Measurements from ENCODE around the gene SEC14L1.

Gene SEC14L1

DNA sequence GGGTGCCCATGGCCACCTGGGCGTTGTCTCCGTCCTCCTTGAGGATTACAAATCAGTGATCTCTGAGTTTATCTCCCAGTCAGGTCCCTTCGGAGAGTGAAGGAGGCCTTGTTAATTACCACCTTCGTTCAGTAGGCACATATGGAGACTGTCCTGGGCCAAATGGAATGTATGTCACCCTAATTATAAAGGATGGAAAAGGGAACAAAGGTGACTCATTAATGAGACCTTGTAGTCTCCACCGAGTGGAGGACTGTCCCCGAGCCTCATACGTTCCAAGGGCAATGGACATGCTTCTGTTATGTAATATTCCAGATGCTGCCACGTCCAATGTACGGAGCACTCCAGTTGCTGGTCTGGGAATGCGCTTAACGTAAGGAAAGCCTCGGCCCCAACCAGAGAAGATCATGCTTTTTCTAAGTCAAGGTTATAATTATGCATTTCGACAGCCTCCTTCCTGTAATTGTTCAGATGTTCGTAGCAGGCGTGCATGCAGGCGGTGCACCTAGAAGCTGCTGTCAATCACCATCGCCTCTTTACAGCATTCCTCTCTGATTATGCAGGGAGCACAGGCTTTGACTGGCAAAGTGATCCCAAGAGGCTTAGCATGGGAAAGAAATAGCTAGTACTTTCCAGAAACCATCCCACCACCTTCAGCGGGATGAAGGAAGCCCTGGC is 22.4 kb upstream of the SEC14L1 start:
- Histone ChIP-seq H3K36me3 (ENCODE audit: control insufficient read depth in 1 of 2, insufficient read depth in 2 of 2, low read length in 2 of 2) (no peaks in the 10 kb centered on the region), H3K27ac (ENCODE audit: low read length) (no peak overlapping the region), H3K27me3 (ENCODE audit: low read depth, low read length) (no peaks in the 10 kb centered on the region), H3K9me3 (ENCODE audit: control insufficient read depth in 1 of 2, low read length in 2 of 2) (no peaks in the 10 kb centered on the region), H3K4me1 (ENCODE audit: control insufficient read depth in 1 of 2, insufficient read depth in 2 of 2, low read length in 2 of 2) (peaks cover 0 to 4% of the 10 kb centered on the region in 2 donors), H3K4me3 (ENCODE audit: low read depth in 1 of 2, low read length in 2 of 2) (no peak overlapping the region)

DNA sequence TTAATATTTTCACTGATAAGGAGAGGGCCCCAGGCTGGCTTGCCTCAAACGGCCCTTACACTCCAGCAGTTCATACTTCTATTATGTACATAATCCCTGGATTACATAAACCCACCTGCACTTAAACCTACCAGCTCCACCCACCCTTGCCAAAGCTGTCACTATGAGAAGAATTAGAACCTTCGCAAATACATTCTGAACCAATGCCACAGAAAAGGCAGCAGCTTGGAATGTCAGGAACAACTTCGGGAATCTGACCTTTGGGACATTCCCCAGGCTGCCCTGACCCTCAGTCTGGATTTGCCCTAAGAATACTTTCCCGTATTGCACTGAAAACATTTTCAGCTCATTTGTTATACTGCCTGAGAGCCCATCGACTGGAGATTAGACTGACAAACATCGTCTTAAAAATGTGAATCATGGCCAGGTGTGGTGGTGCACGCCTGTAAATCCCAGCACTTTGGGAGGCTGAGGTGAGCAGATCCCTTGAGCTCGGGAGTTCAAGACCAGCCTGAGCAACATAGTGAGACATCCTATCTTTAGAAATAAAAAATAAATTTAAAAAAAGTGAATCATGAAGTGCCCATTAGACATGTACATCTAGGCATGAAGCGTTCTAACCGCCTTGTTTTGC is 21.0 kb upstream of the SEC14L1 start:
- no peak overlapping the region for H3K27ac ChIP-seq (ENCODE audit: low read length)

DNA sequence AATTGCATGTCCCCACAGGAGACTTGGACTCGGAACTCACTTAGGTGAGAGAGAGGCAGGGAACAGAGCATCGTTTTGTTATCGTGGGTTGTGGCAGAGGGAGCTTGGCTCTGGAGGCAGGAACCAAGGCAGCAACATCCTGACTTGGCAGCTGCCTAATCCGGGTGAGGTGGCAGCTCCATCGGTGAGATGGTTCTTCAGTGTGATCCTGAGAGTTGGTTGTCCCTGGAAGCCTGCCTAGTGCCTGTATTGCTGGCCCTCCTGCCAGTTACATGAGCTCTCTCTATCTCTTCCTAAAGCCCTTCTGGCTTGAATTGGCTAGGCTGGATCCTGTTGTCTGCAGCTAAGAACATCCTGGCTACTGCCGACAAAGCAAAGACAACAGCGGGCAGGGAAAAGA is 19.9 kb upstream of the SEC14L1 start:
- Histone ChIP-seq H3K9me3 (ENCODE audit: control insufficient read depth in 1 of 2, low read length in 2 of 2) (no peaks in the 10 kb centered on the region), H3K4me3 (ENCODE audit: low read depth in 1 of 2, low read length in 2 of 2) (no peak overlapping the region), H3K27ac (ENCODE audit: low read length) (no peak overlapping the region), H3K4me1 (ENCODE audit: control insufficient read depth in 1 of 2, insufficient read depth in 2 of 2, low read length in 2 of 2) (peaks cover 0 to 4% of the 10 kb centered on the region in 2 donors), H3K36me3 (ENCODE audit: control insufficient read depth in 1 of 2, insufficient read depth in 2 of 2, low read length in 2 of 2) (no peaks in the 10 kb centered on the region), H3K27me3 (ENCODE audit: low read depth, low read length) (no peaks in the 10 kb centered on the region)

More for the DNA sequence above, 21.0 kb upstream of the SEC14L1 start:
- Histone ChIP-seq H3K4me3 (ENCODE audit: low read depth in 1 of 2, low read length in 2 of 2) (no peak overlapping the region), H3K27me3 (ENCODE audit: low read depth, low read length) (no peaks in the 10 kb centered on the region), H3K4me1 (ENCODE audit: control insufficient read depth in 1 of 2, insufficient read depth in 2 of 2, low read length in 2 of 2) (peaks cover 0 to 4% of the 10 kb centered on the region in 2 donors), H3K9me3 (ENCODE audit: control insufficient read depth in 1 of 2, low read length in 2 of 2) (no peaks in the 10 kb centered on the region), H3K36me3 (ENCODE audit: control insufficient read depth in 1 of 2, insufficient read depth in 2 of 2, low read length in 2 of 2) (no peaks in the 10 kb centered on the region)

DNA sequence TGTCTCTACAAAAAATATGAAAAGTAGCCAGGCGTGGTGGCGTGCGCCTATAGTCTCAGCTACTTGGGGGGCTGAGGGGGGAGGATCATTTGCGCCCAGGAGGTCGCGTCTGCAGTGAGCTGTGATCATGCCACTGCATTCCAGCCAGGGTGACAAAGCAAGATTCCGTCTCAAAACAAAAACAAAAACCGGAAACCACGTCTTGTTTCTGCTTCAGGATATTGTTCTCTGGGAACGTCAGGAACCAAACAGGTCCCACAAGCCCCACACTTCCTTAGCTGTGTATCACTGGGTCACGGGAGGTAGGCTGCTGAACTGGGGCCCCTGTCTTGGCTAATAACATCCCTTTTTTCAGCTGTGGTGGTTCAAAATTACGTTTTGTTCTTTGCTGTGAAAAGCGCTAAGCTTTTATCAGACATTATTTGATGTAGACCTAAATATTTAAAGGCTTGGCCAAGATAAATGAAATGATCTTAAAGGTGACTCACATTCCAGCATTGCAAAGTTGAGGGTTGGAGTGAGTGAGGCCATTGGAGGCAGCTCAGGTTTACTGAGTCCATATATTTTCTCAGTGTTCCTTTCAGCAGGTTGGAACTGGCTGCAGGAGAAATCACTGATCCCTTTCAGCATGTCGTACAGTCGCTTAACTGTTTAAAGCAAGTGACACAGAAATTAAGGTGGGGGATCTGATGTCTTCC is 16.4 kb upstream of the SEC14L1 start:
- Histone ChIP-seq H3K4me1 (ENCODE audit: control insufficient read depth in 1 of 2, insufficient read depth in 2 of 2, low read length in 2 of 2) (peaks cover 0 to 4% of the 10 kb centered on the region in 2 donors), H3K27me3 (ENCODE audit: low read depth, low read length) (no peaks in the 10 kb centered on the region), H3K4me3 (ENCODE audit: low read depth in 1 of 2, low read length in 2 of 2) (no peak overlapping the region), H3K36me3 (ENCODE audit: control insufficient read depth in 1 of 2, insufficient read depth in 2 of 2, low read length in 2 of 2) (no peaks in the 10 kb centered on the region), H3K9me3 (ENCODE audit: control insufficient read depth in 1 of 2, low read length in 2 of 2) (no peaks in the 10 kb centered on the region), H3K27ac (ENCODE audit: low read length) (peak overlapping the region; percentile 78)

- Histone ChIP-seq H3K4me3 (ENCODE audit: low read depth in 1 of 2, low read length in 2 of 2) (no peak overlapping the region), H3K36me3 (ENCODE audit: control insufficient read depth in 1 of 2, insufficient read depth in 2 of 2, low read length in 2 of 2) (no peaks in the 10 kb centered on the region), H3K27me3 (ENCODE audit: low read depth, low read length) (no peaks in the 10 kb centered on the region), H3K27ac (ENCODE audit: low read length) (no peak overlapping the region), H3K4me1 (ENCODE audit: control insufficient read depth in 1 of 2, insufficient read depth in 2 of 2, low read length in 2 of 2) (peaks cover 0 to 4% of the 10 kb centered on the region in 2 donors), H3K9me3 (ENCODE audit: control insufficient read depth in 1 of 2, low read length in 2 of 2) (no peaks in the 10 kb centered on the region)
Observed at GRCh38 chr17:77125432-77125901, 15.3 kb upstream of the SEC14L1 start.

GRCh38 chr17:77126519-77126918 is 14.2 kb upstream of the SEC14L1 start:
- Histone ChIP-seq H3K9me3 (ENCODE audit: control insufficient read depth in 1 of 2, low read length in 2 of 2) (no peaks in the 10 kb centered on the region), H3K4me1 (ENCODE audit: control insufficient read depth in 1 of 2, insufficient read depth in 2 of 2, low read length in 2 of 2) (peaks cover 0 to 3% of the 10 kb centered on the region in 2 donors), H3K27ac (ENCODE audit: low read length) (no peak overlapping the region), H3K4me3 (ENCODE audit: low read depth in 1 of 2, low read length in 2 of 2) (no peak overlapping the region), H3K36me3 (ENCODE audit: control insufficient read depth in 1 of 2, insufficient read depth in 2 of 2, low read length in 2 of 2) (no peaks in the 10 kb centered on the region), H3K27me3 (ENCODE audit: low read depth, low read length) (no peaks in the 10 kb centered on the region)

DNA sequence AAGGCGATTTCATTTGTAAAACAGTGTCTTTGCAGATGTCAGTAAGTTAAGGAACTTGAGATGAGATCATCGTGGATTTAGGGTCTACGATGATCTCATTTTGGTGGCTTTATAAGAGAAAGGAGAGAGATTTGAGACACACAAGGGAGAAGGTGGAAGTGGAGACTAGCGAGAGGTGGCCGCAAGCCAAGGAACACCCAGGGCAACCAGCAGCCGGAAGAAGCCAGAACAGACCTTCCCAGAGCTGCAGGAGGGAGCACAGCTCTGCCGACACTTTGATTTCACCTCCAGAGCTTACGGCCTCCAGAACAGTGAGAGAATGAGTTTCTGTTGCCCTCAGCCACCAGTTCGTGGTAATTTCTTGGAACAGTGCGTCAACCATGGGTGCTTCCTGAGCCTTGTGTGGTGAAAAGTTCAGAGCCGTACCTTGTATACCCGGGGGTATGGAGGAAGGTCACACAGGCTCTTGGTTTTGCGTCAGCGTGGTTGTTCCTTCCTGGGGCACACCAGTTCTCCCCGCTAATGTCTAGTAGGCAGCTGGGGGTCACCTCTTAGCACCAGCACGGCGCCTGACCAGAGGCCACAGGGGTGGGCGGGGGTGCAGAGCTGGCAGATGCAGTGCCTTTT is 12.9 kb upstream of the SEC14L1 start:
- H3K36me3 ChIP-seq (ENCODE audit: control insufficient read depth in 1 of 2, insufficient read depth in 2 of 2, low read length in 2 of 2), result no peaks in the 10 kb centered on the region
- H3K9me3 ChIP-seq (ENCODE audit: control insufficient read depth in 1 of 2, low read length in 2 of 2), result no peaks in the 10 kb centered on the region
- H3K4me1 ChIP-seq (ENCODE audit: control insufficient read depth in 1 of 2, insufficient read depth in 2 of 2, low read length in 2 of 2), result peaks cover 0 to 6% of the 10 kb centered on the region in 2 donors
- peak overlapping the region; percentile 39 for H3K27ac ChIP-seq (ENCODE audit: low read length)
- H3K4me3 ChIP-seq (ENCODE audit: low read depth in 1 of 2, low read length in 2 of 2), result peak overlapping the region in 1 of 2 donors; percentile 21
- H3K27me3 ChIP-seq (ENCODE audit: low read depth, low read length), result no peaks in the 10 kb centered on the region

- H3K4me1 ChIP-seq (ENCODE audit: control insufficient read depth in 1 of 2, insufficient read depth in 2 of 2, low read length in 2 of 2), result peaks cover 0 to 6% of the 10 kb centered on the region in 2 donors
- H3K4me3 ChIP-seq (ENCODE audit: low read depth in 1 of 2, low read length in 2 of 2), result no peak overlapping the region
- no peaks in the 10 kb centered on the region for H3K27me3 ChIP-seq (ENCODE audit: low read depth, low read length)
- peak overlapping the region; percentile 48 for H3K27ac ChIP-seq (ENCODE audit: low read length)
- no peaks in the 10 kb centered on the region for H3K9me3 ChIP-seq (ENCODE audit: control insufficient read depth in 1 of 2, low read length in 2 of 2)
- H3K36me3 ChIP-seq (ENCODE audit: control insufficient read depth in 1 of 2, insufficient read depth in 2 of 2, low read length in 2 of 2), result no peaks in the 10 kb centered on the region
Observed at GRCh38 chr17:77128896-77129567, 11.7 kb upstream of the SEC14L1 start.

DNA sequence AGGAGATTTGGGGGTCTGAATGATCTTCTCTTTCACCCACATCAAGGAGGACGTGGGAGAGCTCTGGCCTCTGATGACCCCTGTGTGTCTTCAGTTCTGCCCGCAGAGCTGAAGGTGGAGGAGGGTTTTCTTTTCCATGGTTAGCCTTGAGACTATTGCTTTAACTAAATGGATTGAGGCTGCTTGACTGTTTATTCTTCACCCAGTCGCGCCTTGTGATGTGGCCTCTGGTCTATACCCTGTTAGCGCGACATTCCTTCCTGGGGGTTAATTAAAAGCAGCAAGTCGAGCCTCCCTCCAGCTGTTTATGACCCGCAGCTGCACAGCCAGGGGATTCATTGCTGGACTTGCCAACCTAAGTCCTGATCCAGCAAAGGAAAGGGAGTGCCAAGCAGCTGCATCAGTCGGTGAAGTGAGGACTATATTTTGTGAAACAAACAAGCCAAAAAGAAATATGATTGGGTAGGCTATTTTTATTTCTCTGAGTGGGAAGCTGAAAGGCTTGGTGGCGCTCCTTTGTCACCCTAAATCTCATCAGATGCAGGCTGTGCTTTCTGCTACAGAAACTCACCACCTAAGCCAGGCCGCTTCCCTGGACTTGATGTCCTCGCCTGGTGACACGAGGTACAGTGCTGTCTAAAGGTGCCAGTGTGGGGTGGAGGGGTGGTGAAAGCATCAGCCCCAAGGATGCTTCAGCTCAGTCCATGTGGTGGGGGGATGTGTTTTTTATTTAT is 11.0 kb upstream of the SEC14L1 start:
- Histone ChIP-seq H3K4me1 (ENCODE audit: control insufficient read depth in 1 of 2, insufficient read depth in 2 of 2, low read length in 2 of 2) (peaks cover 0 to 6% of the 10 kb centered on the region in 2 donors), H3K27me3 (ENCODE audit: low read depth, low read length) (no peaks in the 10 kb centered on the region), H3K27ac (ENCODE audit: low read length) (peak overlapping the region; percentile 48), H3K36me3 (ENCODE audit: control insufficient read depth in 1 of 2, insufficient read depth in 2 of 2, low read length in 2 of 2) (no peaks in the 10 kb centered on the region), H3K9me3 (ENCODE audit: control insufficient read depth in 1 of 2, low read length in 2 of 2) (no peaks in the 10 kb centered on the region), H3K4me3 (ENCODE audit: low read depth in 1 of 2, low read length in 2 of 2) (no peak overlapping the region)

DNA sequence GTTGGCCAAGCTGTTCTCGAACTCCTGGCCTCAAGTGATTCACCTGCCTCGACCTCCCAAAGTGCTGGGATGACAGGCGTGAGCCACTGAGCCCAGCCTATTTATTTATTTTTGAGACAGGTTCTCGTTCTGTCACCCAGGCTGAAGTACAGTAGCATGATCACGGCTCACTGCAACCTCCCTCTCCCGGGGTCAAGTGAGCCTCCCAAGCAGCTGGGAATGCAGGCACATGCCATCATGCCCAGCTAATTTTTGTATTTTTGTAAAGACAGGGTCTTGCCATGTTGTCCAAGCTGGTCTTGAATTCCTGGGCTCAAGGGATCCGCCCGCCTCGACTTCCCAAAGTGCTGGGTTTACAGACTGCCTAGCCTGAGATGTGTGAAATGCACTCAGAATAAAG is 10.2 kb upstream of the SEC14L1 start:
- Histone ChIP-seq H3K27ac (ENCODE audit: low read length) (no peak overlapping the region), H3K9me3 (ENCODE audit: control insufficient read depth in 1 of 2, low read length in 2 of 2) (no peaks in the 10 kb centered on the region), H3K27me3 (ENCODE audit: low read depth, low read length) (no peaks in the 10 kb centered on the region), H3K4me1 (ENCODE audit: control insufficient read depth in 1 of 2, insufficient read depth in 2 of 2, low read length in 2 of 2) (peaks cover 0 to 6% of the 10 kb centered on the region in 2 donors), H3K4me3 (ENCODE audit: low read depth in 1 of 2, low read length in 2 of 2) (no peak overlapping the region), H3K36me3 (ENCODE audit: control insufficient read depth in 1 of 2, insufficient read depth in 2 of 2, low read length in 2 of 2) (no peaks in the 10 kb centered on the region)

All from muscle layer of duodenum (tissue), 2 donors.